ENCODE measurements around the gene CWC22. TPM values are rescaled to one million over a fixed set of nuclear protein-coding genes. Genes with fewer than 3 reads are reported as not detected.
A peak's percentile ranks its signal among the peaks of the same experiment; 100 is the strongest.

Gene CWC22
- total and polyA plus RNA-seq, 2 of the 13 experiments (the other 11 are each of a cell fraction or from before 2014, with no cell fraction given) = 5.7 to 29.2 TPM

DNA sequence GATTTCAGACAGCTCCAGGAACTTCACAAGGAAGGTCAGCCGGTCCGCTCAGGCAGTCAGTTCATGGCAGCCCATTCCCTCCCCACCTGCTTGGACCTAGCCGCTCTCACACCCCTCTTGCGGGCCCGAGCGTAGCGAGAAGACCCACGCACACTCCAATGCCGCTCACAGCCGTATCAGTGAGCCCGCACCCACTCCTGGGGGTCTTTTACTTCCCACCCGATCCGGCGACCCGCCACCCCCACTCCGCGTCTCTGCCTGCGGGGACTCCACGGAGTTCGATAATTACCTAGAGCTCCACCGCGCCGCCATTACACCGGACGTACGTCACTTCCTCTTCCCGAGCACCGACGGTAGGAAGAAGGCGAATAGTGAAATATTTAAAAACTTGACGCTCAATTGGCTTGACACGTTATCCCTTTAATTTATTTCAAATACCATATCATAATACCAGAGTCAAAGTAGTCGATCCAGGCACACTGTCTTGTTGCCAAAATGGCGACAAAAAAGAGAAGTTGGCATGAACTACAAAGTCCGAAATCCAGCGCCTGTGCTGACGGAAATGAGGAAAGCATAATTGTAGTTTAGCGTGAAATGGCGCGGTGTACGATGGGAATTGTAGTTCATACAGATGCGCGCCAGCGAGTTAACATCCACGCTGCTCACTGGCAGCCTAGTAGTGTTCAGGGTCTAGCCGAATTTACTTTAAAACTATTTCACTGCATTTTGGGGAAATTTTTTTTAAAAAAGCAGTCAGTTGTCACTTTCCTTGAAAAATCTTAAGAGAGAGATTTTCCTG lies at the start of gene CWC22 (continued):
- 0 out of 2 replicates have a peak, but pooled peaks have one; percentile 86 for TF ChIP-seq ZNF10 (CRISPR knock-in tag; IDR thresholded peaks at IDR 0.05; ENCODE audit: borderline replicate concordance, low read depth)
- no peak for TF ChIP-seq FLYWCH1 (CRISPR knock-in tag; IDR thresholded peaks at IDR 0.05)
- TF ChIP-seq, protein P1, sequence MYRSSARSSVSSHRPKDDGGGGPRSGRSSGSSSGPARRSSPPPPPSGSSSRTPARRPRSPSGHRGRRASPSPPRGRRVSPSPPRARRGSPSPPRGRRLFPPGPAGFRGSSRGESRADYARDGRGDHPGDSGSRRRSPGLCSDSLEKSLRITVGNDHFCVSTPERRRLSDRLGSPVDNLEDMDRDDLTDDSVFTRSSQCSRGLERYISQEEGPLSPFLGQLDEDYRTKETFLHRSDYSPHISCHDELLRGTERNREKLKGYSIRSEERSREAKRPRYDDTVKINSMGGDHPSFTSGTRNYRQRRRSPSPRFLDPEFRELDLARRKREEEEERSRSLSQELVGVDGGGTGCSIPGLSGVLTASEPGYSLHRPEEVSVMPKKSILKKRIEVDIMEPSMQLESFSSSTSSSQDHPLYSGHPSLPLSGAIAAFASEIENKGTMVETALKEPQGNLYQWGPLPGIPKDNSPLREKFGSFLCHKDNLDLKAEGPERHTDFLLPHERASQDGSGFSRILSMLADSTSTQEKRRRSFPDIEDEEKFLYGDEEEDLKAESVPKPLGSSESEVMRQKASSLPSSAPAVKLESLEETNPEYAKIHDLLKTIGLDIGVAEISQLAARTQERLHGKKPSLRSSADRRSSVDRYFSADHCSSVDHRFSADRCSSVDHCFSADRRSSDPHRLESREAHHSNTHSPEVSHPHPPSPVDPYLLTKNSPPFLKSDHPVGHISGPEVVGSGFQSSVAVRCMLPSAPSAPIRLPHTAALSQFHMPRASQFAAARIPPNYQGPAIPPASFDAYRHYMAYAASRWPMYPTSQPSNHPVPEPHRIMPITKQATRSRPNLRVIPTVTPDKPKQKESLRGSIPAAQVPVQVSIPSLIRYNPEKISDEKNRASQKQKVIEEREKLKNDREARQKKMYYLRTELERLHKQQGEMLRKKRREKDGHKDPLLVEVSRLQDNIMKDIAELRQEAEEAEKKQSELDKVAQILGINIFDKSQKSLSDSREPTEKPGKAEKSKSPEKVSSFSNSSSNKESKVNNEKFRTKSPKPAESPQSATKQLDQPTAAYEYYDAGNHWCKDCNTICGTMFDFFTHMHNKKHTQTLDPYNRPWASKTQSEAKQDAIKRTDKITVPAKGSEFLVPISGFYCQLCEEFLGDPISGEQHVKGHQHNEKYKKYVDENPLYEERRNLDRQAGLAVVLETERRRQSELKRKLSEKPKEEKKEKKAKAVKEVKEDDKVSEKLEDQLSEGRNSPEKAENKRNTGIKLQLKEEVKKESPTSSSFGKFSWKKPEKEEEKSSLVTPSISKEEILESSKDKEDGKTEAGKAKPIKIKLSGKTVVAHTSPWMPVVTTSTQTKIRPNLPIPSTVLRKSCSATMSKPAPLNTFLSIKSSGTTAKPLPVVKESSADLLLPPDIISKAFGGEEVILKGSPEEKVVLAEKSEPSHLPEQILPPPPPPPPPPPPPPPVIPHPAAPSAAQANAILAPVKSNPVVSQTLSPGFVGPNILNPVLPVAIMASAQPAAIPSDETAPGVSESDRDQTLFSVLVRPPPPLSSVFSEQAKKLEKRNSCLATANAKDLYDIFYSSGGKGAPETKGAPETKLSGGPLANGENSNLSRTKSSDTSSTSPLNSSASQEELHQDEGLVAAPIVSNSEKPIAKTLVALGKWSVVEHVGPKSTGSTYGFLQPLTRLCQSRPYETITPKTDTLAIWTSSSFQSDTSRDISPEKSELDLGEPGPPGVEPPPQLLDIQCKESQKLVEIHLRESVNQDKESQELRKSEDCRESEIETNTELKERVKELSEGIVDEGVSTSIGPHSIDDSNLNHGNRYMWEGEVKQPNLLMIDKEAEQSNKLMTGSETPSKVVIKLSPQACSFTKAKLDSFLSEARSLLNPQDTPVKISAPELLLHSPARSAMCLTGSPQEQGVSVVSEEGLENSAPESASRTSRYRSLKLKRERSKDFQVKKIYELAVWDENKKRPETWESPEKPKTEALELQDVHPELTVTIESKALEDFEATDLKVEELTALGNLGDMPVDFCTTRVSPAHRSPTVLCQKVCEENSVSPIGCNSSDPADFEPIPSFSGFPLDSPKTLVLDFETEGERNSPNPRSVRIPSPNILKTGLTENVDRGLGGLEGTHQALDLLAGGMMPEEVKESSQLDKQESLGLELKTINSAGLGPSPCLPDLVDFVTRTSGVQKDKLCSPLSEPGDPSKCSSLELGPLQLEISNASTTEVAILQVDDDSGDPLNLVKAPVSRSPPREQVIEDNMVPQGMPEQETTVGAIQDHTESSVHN (CRISPR knock-in tag; IDR thresholded peaks at IDR 0.05) = 0 out of 2 replicates have a peak, but pooled peaks have one; percentile 67
- TF ChIP-seq KLF11 (CRISPR knock-in tag; IDR thresholded peaks at IDR 0.05) = peak; percentile 81; the same call in 1 of the 2 replicates
- peak; percentile 91 for TF ChIP-seq KDM5A (IDR thresholded peaks at IDR 0.05; ENCODE audit: borderline replicate concordance, low read length)
- no peak for TF ChIP-seq XBP1 (CRISPR knock-in tag; IDR thresholded peaks at IDR 0.05)
- peak; percentile 59; the same call in 1 of the 2 replicates for TF ChIP-seq TGIF2 (CRISPR knock-in tag; IDR thresholded peaks at IDR 0.05)
- TF ChIP-seq GABPA (IDR thresholded peaks at IDR 0.05; ENCODE audit: low read depth, low read length) = peak; percentile 78
- TF ChIP-seq GABPA (CRISPR knock-in tag; IDR thresholded peaks at IDR 0.05; ENCODE audit: low read depth) = peak; percentile 98
- peak; percentile 96 for TF ChIP-seq PHF8 (CRISPR knock-in tag; IDR thresholded peaks at IDR 0.05)
- peak; percentile 96; the same call in 1 of the 2 replicates for TF ChIP-seq ZNF333 (CRISPR knock-in tag; IDR thresholded peaks at IDR 0.05; ENCODE audit: borderline replicate concordance)
- no peak for TF ChIP-seq MAZ (IDR thresholded peaks at IDR 0.05; ENCODE audit: borderline replicate concordance, low read depth, low read length)
- TF ChIP-seq MAZ (CRISPR knock-in tag; IDR thresholded peaks at IDR 0.05; ENCODE audit: low read depth) = peak; percentile 67; the same call in 1 of the 2 replicates
- TF ChIP-seq KLF12 (CRISPR knock-in tag; IDR thresholded peaks at IDR 0.05; ENCODE audit: borderline replicate concordance) = 0 out of 2 replicates have a peak, but pooled peaks have one; percentile 26
- TF ChIP-seq KDM5B (CRISPR knock-in tag; IDR thresholded peaks at IDR 0.05; ENCODE audit: borderline replicate concordance) = peak; percentile 75; the same call in 1 of the 2 replicates
- TF ChIP-seq ONECUT2 (CRISPR knock-in tag; IDR thresholded peaks at IDR 0.05) = peak; percentile 72; the same call in 1 of the 2 replicates
- TF ChIP-seq, protein P2, sequence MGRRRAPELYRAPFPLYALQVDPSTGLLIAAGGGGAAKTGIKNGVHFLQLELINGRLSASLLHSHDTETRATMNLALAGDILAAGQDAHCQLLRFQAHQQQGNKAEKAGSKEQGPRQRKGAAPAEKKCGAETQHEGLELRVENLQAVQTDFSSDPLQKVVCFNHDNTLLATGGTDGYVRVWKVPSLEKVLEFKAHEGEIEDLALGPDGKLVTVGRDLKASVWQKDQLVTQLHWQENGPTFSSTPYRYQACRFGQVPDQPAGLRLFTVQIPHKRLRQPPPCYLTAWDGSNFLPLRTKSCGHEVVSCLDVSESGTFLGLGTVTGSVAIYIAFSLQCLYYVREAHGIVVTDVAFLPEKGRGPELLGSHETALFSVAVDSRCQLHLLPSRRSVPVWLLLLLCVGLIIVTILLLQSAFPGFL (CRISPR knock-in tag; IDR thresholded peaks at IDR 0.05) = no peak
- TF ChIP-seq ZBTB3 (CRISPR knock-in tag; IDR thresholded peaks at IDR 0.05; ENCODE audit: borderline replicate concordance, low read depth) = no peak
- TF ChIP-seq, protein P3, sequence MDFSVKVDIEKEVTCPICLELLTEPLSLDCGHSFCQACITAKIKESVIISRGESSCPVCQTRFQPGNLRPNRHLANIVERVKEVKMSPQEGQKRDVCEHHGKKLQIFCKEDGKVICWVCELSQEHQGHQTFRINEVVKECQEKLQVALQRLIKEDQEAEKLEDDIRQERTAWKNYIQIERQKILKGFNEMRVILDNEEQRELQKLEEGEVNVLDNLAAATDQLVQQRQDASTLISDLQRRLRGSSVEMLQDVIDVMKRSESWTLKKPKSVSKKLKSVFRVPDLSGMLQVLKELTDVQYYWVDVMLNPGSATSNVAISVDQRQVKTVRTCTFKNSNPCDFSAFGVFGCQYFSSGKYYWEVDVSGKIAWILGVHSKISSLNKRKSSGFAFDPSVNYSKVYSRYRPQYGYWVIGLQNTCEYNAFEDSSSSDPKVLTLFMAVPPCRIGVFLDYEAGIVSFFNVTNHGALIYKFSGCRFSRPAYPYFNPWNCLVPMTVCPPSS (IDR thresholded peaks at IDR 0.05) = no peak
